Prostate gland (tissue), 2 donors: ENCODE results near the gene BCOR.

Experiments used
- CTCF ChIP-seq, 4 experiments: fragments of 200-600 bp in 2 of 4; fragments of 450-650 bp in 2 of 4; sonication (generic) in 2 of 4; IDR thresholded peaks; 1 replicate in 3 of 4; 2 replicates in 1 of 4; pipeline ENCODE4 v1.5.1; 2016 to 2019; ENCODE audit warnings: antibody characterized with exemption in 4 of 4, mild to moderate bottlenecking in 2 of 4, moderate library complexity in 2 of 4
- POLR2AphosphoS5 ChIP-seq: sonication (generic); formaldehyde crosslinking; IDR thresholded peaks from one replicate; pipeline ENCODE4 v1.6.1; 2017; ENCODE audit warnings: antibody characterized with exemption

GRCh38 chrX:40090961-40091360, 6.8 kb downstream of the BCOR start:
- TF ChIP-seq POLR2AphosphoS5, result no peak
- no peak for TF ChIP-seq CTCF (IDR thresholded peaks at IDR 0.05)
